Liver (tissue), 3 donors: ENCODE results near the gene THOC1.

Experiments used
- CTCF ChIP-seq: fragments of 150-350 bp; IDR thresholded peaks from 2 replicates; pipeline ENCODE4 v1.5.1; 2017; ENCODE audit warnings: improper control_type of control experiment, low read depth, low read length; ENCODE audit not compliant: missing input control
- EGR1 ChIP-seq, 2 donors: IDR thresholded peaks; 2 replicates each; pipeline ENCODE4 v1.6.1; 2016 to 2018; ENCODE audit warnings: antibody characterized with exemption in 2 of 2, low read depth in 2 of 2
- GABPA ChIP-seq, 2 donors: IDR thresholded peaks in 1 of 2; conservative IDR thresholded peaks in 1 of 2; 2 replicates each; pipeline ENCODE4 v1.6.1; 2016; ENCODE audit warnings: antibody characterized with exemption in 2 of 2, mild to moderate bottlenecking in 1 of 2, moderate library complexity in 1 of 2
- HNF4A ChIP-seq, 2 donors: conservative IDR thresholded peaks; 2 replicates each; pipeline ENCODE4 v1.6.1; 2016; ENCODE audit warnings: antibody characterized with exemption in 2 of 2, mild to moderate bottlenecking in 2 of 2
- JUND ChIP-seq, 2 donors: IDR thresholded peaks; 2 replicates each; pipeline ENCODE4 v1.6.1; 2016; ENCODE audit warnings: antibody characterized with exemption in 2 of 2
- MAX ChIP-seq: IDR thresholded peaks from 2 replicates; pipeline ENCODE4 v1.6.1; 2016; ENCODE audit warnings: antibody characterized with exemption
- RAD21 ChIP-seq, 2 donors: IDR thresholded peaks; 2 replicates each; pipeline ENCODE4 v1.6.1; 2016; ENCODE audit warnings: antibody characterized with exemption in 2 of 2, mild to moderate bottlenecking in 2 of 2
- RXRA ChIP-seq, 2 donors: IDR thresholded peaks; 2 replicates each; pipeline ENCODE4 v1.6.1; 2017 to 2018; ENCODE audit warnings: antibody characterized with exemption in 2 of 2, mild to moderate bottlenecking in 1 of 2
- TAF1 ChIP-seq: conservative IDR thresholded peaks from 2 replicates; pipeline ENCODE4 v1.6.1; 2016; ENCODE audit warnings: antibody characterized with exemption, mild to moderate bottlenecking
- YY1 ChIP-seq: IDR thresholded peaks from 2 replicates; pipeline ENCODE4 v1.6.1; 2016; ENCODE audit warnings: antibody characterized with exemption, mild to moderate bottlenecking
- ZBTB33 ChIP-seq: IDR thresholded peaks from 2 replicates; pipeline ENCODE4 v1.6.1; 2016; ENCODE audit warnings: antibody characterized with exemption
- donor health status: healthy.
- donor health status: healthy.

- TF ChIP-seq CTCF (no peak), MAX (no peak), HNF4A (conservative IDR thresholded peaks at IDR 0.05) (no peak), EGR1 (IDR thresholded peaks at IDR 0.05; ENCODE audit: low read depth in 2 of 2) (no peak), RXRA (IDR thresholded peaks at IDR 0.05) (no peak), TAF1 (no peak), GABPA (IDR thresholded peaks at IDR 0.05 in 1 of 2, conservative IDR thresholded peaks at IDR 0.05 in 1 of 2) (no peak), RAD21 (IDR thresholded peaks at IDR 0.05) (no peak), ZBTB33 (no peak), YY1 (no peak), JUND (IDR thresholded peaks at IDR 0.05) (no peak)
Measured at GRCh38 chr18:195651-196050, 72.2 kb downstream of the THOC1 start.
